Retinal pigment epithelial cell (primary cell): ENCODE results near the gene ATP8A2.

Experiments
- DNase-seq: peaks from one replicate; pipeline ENCODE4 v3.0.0-alpha.2; 2010; ENCODE audit warnings: low read depth
- H3K4me3 ChIP-seq: 2 replicates; pipeline ENCODE4 v1.5.1; 2011; ENCODE audit warnings: mild to moderate bottlenecking, low read length, control low read depth, moderate library complexity
- CTCF ChIP-seq: conservative IDR thresholded peaks from 2 replicates; pipeline ENCODE4 v1.5.1; 2011; ENCODE audit warnings: low read depth, low read length, control low read depth, inconsistent platforms

The ATP8A2 gene

GRCh38 chr13:25729201-25729600 is 357.4 kb downstream of the ATP8A2 start:
- DNase-seq, result no peak
- TF ChIP-seq CTCF, result no peak
- no peak overlapping the region for H3K4me3 ChIP-seq

- TF ChIP-seq CTCF, result no peak
- DNase-seq, result no peak
- no peak overlapping the region for H3K4me3 ChIP-seq
Measured at GRCh38 chr13:25731037-25731436, 359.3 kb downstream of the ATP8A2 start.

- TF ChIP-seq CTCF, result no peak
Measured at GRCh38 chr13:25731536-25731935, 359.8 kb downstream of the ATP8A2 start.

GRCh38 chr13:25732111-25732865 is 360.5 kb downstream of the ATP8A2 start:
- TF ChIP-seq CTCF, result no peak
- H3K4me3 ChIP-seq, result no peak overlapping the region
- no peak for DNase-seq

More at GRCh38 chr13:25731536-25731935, 359.8 kb downstream of the ATP8A2 start:
- DNase-seq, result no peak
- no peak overlapping the region for H3K4me3 ChIP-seq

GRCh38 chr13:25733001-25733491 is 361.3 kb downstream of the ATP8A2 start:
- no peak for DNase-seq
- no peak overlapping the region for H3K4me3 ChIP-seq
- no peak for TF ChIP-seq CTCF

GRCh38 chr13:25733696-25734435 is 362.1 kb downstream of the ATP8A2 start:
- H3K4me3 ChIP-seq, result no peak overlapping the region
- DNase-seq, result no peak
- TF ChIP-seq CTCF, result no peak
